Upper lobe of left lung (tissue), 4 donors: ENCODE results near the gene GALNT13.

Experiments
- CTCF ChIP-seq, 6 experiments: fragments of 450-650 bp in 4 of 6; fragments of 200-600 bp in 2 of 6; sonication (generic) in 2 of 6; IDR thresholded peaks; one replicate each; pipeline ENCODE4 v1.5.1; 2016 to 2019; ENCODE audit warnings: antibody characterized with exemption in 6 of 6
- EP300 ChIP-seq, 4 donors: sonication (generic); formaldehyde crosslinking; IDR thresholded peaks; one replicate each; pipeline ENCODE4 v1.5.1; 2017; ENCODE audit warnings: antibody characterized with exemption in 4 of 4, control low read depth in 2 of 4
- POLR2A ChIP-seq, 4 donors: fragments of 450-650 bp; IDR thresholded peaks; one replicate each; pipeline ENCODE4 v1.5.1; 2016 to 2017; ENCODE audit warnings: antibody characterized with exemption in 4 of 4, mild to moderate bottlenecking in 2 of 4
- POLR2AphosphoS5 ChIP-seq, 2 donors: sonication (generic); formaldehyde crosslinking; IDR thresholded peaks; one replicate each; pipeline ENCODE4 v1.5.1; 2017; ENCODE audit warnings: antibody characterized with exemption in 2 of 2

DNA sequence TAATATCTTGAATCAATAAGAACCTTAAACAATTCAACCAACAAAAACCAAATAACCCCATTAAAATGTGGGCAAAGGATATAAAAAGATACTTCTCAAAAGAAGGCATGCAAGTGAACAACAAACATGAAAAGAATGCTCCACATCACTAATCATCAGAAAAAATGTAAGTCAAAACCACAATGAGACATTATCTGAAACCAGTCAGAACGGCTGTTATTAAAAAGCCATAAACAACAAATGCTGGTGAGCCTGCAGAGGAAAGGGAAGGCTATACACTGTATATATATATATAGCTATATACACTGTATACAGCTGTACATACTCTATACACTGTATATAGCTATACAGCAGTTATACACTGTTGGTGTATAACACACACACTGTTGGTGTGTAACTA is 47.8 kb upstream of the GALNT13 start:
- TF ChIP-seq CTCF (IDR thresholded peaks at IDR 0.05) (no peak), POLR2AphosphoS5 (IDR thresholded peaks at IDR 0.05) (no peak), EP300 (IDR thresholded peaks at IDR 0.05) (no peak), POLR2A (IDR thresholded peaks at IDR 0.05) (no peak)
